HS-27A (cell line): ENCODE measurements around the gene EME1.
"Not testable (repeated sequence)": the region's sequence is repeated elsewhere in the genome, so short reads cannot be mapped to it uniquely, and the experiment has no call there.

Experiments used
- DNase-seq: peaks from one replicate; pipeline ENCODE4 v3.0.0-alpha.2; 2012; ENCODE audit warnings: low read depth, missing footprints

Gene EME1

DNA sequence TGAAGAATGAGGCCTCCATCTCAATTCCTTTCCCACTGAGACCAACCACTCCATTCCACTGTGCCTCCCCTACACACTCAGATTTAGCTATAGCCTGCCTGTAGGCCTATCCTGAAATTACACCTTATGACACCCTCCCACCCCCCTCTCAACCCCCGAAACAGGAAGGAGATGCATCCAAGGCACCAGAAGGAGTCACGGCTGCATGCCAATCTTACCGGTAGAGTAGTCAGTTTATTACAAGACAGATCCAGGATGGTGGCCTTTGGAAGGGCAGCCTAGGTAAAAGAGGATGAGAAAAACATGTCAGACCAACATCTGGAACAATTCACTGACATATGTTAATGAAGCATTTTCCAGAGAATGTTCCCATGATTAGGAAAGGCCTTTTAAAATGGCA, 21.7 kb downstream of the EME1 start:
- DNase-seq: no peak

DNA sequence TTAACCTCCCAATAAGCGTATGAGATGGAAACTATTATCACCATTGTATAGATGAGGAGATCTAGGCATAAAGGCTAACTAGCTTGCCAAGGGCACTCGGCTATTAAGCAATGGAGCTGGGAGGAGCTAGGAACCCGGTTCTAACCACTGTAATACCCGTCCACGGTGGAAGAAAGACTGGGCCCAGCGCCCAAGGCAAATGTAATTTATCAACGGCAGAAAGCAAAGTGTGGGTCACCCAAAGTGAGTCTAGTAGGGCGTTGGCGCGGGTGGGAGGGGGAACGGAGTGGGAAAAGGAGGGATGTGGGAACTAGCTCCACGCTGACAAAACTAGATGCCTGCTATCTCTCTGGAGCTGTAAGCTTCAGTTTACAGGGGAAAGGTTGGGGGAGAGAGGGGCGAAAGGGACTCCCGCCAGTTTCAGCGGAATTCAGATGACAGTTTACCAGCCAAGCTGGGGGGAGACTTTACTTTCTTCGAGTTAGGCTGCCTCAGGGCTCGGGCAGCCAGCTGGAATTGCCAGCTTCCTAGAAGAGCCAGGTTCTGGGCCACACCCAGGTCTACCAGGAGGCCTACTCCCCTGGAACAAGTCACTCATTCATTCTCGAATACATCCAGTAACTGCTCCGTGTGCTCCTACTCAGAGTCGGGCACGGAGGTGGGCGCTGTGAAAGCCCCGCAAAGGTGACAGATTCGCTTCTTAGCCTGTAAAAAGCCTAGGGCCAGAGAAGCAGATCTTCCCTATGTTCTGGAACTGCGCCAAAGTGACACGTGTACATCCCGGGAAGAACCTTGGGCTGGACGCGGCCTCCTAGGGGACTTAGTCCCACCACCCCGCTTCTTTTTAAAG, 23.5 kb downstream of the EME1 start:
- no peak for DNase-seq

DNA sequence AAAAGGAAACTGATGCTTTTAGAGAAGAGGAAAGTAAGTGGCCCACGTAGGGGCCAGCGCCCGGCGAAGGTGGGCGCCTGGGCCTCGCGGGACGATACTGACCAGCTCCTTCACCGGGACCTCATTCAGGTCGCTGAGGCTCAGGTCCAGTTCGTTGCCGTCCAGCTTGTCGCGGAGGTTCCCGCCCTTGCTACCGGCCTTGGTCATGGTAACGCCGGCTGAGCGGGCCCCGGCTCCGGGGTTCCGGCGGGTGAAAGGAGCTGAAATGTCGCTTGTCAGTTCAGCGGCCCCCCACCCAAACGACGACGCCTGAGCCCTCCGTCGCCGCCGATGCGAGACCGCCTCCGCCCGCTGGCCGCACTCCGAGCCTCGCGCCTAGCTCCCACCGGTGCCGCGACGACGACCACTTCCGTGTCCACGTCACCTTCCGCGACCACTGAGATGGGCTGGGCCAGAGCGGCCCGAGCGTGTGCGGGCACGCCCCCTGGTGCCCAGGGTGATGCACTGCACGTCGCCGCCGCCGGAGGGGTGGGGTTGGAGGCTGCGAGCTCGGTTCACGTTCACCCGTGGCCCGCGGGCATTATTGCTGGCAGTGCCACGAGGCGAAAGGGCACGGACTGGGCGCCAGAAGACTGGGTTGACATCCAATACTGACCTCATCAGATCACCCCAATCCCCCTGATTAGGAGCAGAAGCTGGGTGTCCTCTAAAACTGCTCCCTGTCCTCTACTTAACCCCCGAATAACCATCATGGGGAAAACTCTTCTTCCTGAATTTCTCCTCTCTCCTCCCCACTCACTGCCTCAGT, 24.3 kb downstream of the EME1 start, which contains the start of gene LRRC59:
Gene LRRC59 (minus strand): TSS at position 413 of the 808 bp plus-strand sequence. CDS start 206 bp downstream, at position 207.
- DNase-seq: peak; percentile 14

- DNase-seq: no peak
Measured at GRCh38 chr17:50397919-50398285, 24.9 kb downstream of the EME1 start.

GRCh38 chr17:50398672-50399071, 25.6 kb downstream of the EME1 start:
- not testable (repeated sequence) for DNase-seq

GRCh38 chr17:50399591-50399990, 26.6 kb downstream of the EME1 start:
- DNase-seq: not testable (repeated sequence)

GRCh38 chr17:50405351-50405750, 32.3 kb downstream of the EME1 start:
- DNase-seq: not testable (repeated sequence)

DNA sequence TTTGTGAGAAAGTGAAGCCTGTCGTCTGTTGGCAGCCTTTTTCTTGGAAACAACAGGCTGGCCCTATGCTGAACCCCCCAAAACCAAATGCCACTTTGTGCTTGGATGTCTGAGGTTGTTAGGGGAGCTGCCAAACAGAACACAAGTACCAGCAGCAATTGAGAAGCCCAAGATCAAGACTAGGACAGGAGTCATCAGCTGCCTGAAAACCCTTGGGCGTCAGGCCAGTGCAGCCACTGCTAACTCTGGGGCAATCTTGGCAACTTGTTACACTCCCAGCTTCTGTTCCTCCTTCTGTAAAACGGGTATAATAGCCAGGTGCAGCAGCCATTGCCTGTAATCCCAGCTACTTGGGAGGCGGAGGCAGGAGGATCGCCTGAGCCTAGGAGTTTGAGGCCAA, 33.5 kb downstream of the EME1 start:
- no peak for DNase-seq

- DNase-seq: no peak
Measured at GRCh38 chr17:50407921-50408320, 34.9 kb downstream of the EME1 start.

GRCh38 chr17:50412188-50412732, 39.2 kb downstream of the EME1 start:
- DNase-seq: no peak

DNA sequence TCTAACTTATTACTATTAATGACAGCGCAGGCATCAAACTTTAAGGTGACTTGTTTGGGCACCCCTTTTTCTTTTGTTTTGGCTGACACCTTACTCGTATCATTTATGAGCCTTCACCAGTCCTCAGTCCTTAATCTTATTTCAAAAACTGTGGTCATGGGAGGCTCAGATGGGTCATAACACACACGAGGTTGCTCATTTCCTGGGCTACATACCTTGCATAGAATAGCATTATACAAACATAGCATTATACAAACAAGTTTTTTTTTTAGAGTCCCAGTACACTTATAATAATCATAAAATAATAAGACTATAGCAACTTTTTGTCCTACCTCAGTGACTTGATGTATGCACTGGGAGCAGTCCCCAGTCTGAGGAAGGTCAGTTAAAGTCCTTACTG, 41.8 kb downstream of the EME1 start:
- DNase-seq: no peak

DNA sequence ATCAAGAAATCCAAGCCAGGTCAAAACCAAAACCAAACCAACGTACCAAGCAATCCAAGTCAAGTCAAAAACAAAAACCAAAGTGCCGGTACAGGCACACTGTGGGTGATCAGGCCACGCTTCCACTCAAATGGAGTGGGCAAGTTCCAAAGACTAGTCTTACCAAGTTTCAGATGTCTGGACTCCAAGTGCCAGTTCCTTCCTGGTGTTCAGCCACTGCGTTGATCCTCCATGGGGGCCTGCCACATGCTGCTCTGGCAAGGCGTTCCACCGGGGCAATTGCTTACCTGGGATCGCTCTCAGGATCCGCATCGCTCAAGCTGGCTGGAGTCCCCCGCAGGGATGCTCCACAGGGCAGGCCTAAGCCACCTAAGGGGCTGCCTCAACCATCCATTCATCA, 46.5 kb downstream of the EME1 start:
- not testable (repeated sequence) for DNase-seq

- no peak for DNase-seq
Measured at GRCh38 chr17:50420419-50421112, 47.5 kb downstream of the EME1 start.

GRCh38 chr17:50421308-50422051, 48.5 kb downstream of the EME1 start:
- DNase-seq: no peak

GRCh38 chr17:50422738-50423137, 49.7 kb downstream of the EME1 start:
- no peak for DNase-seq

DNA sequence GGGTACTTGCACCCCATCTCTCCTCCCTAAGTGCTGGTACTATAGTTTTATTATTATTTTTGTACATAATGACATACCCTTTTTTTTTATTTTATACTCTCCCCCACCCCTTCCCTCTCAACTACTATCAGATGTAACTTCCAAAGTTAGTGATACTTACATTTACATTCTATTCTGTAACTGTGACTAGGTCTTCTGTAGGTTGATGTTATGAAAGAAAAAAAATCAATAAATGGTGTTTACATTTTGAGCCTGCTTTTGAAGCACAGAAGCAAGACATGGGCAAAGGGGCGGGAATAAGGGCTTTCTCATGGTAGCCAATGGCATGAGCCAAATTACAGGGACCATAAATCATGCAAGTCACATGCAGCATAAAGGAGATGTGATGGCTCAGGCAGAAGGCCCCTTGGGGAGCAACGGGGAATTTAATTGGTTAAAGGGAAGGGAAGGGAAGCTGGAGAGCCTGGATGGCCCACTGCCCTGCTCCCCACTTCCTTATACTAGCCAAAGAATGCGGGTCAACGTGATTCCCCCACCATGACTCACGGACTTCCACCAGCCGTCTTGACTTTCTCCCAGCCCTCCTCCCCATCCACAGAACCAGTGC, 50.6 kb downstream of the EME1 start:
- DNase-seq: peak; percentile 75

- no peak for DNase-seq
Measured at GRCh38 chr17:50424246-50424995, 51.4 kb downstream of the EME1 start.

GRCh38 chr17:50424996-50425681, 52.1 kb downstream of the EME1 start:
- no peak for DNase-seq

GRCh38 chr17:50425682-50426471, 52.8 kb downstream of the EME1 start, which contains the start of gene ACSF2:
Gene ACSF2, plus strand, starts transcription at chr17:50426218. Its CDS starts 44 bp downstream, at chr17:50426262.
- no peak for DNase-seq
